DOHH2 (cell line): ENCODE data around the gene POLE3.
"Not testable (repeated sequence)": the region's sequence is repeated elsewhere in the genome, so short reads cannot be mapped to it uniquely, and the experiment has no call there.

Source experiments
- CTCF ChIP-seq: fragments of 200-600 bp; sonication (generic); IDR thresholded peaks from one replicate; pipeline ENCODE4 v1.5.1; 2014; ENCODE audit warnings: antibody characterized with exemption, mild to moderate bottlenecking, low read depth, low read length; ENCODE audit not compliant: poor library complexity, severe bottlenecking
- EZH2phosphoT487 ChIP-seq: fragments of 200-600 bp; sonication (generic); IDR thresholded peaks from 2 replicates; pipeline ENCODE4 v1.6.1; 2017; ENCODE audit warnings: borderline replicate concordance, mild to moderate bottlenecking, antibody characterized with exemption, low read length, moderate library complexity, mixed read lengths

DNA sequence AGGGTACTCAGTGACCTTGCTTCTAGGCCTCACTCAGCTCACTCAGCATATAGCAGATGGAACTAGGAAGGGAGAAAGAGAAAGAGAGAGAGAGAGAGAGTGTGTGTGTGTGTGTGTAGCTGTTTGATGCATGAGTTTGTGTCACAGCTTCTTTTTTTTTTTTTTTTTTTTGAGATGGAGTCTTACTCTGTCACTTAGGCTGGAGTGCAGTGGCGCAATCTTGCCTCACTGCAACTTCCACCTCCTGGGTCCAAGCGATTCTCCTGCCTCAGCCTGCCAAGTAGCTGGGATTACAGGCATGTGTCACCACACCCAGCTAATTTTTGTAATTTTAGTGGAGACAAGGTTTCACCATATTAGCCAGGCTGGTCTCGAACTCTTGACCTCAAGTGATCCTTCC lies 44.8 kb downstream of the POLE3 start:
- TF ChIP-seq CTCF, EZH2phosphoT487: not testable (repeated sequence)
